HG02852 (cell line): ENCODE data around the gene ALG12.

Source experiments
- ATAC-seq: cut with Tn5 transposase; IDR thresholded peaks from one replicate; pipeline ENCODE4 v1.9.1; 2021; ENCODE audit warnings: mild to moderate bottlenecking, moderate library complexity; ENCODE audit not compliant: unreplicated experiment

The ALG12 gene

GRCh38 chr22:49894322-49895054 is 23.8 kb downstream of the ALG12 start:
- no peak for ATAC-seq

GRCh38 chr22:49893025-49893424 is 25.2 kb downstream of the ALG12 start:
- no peak for ATAC-seq

- no peak for ATAC-seq
Observed at GRCh38 chr22:49892226-49892899, 25.9 kb downstream of the ALG12 start.

- ATAC-seq = no peak
Observed at GRCh38 chr22:49889071-49889470, 29.2 kb downstream of the ALG12 start.

- no peak for ATAC-seq
Observed at GRCh38 chr22:49887702-49888101, 30.5 kb downstream of the ALG12 start.

GRCh38 chr22:49887064-49887451 is 31.2 kb downstream of the ALG12 start:
- no peak for ATAC-seq

GRCh38 chr22:49886346-49887063 is 31.7 kb downstream of the ALG12 start:
- ATAC-seq = no peak

- ATAC-seq = no peak
Observed at GRCh38 chr22:49885881-49886280, 32.4 kb downstream of the ALG12 start.

- ATAC-seq = no peak
Observed at GRCh38 chr22:49885281-49885680, 33.0 kb downstream of the ALG12 start.

GRCh38 chr22:49884503-49885260 is 33.6 kb downstream of the ALG12 start:
- no peak for ATAC-seq

- ATAC-seq = no peak
Observed at GRCh38 chr22:49884075-49884474, 34.2 kb downstream of the ALG12 start.

GRCh38 chr22:49883294-49883640 is 35.0 kb downstream of the ALG12 start:
- ATAC-seq = no peak

GRCh38 chr22:49882519-49883293 is 35.5 kb downstream of the ALG12 start:
- ATAC-seq = no peak

- no peak for ATAC-seq
Observed at GRCh38 chr22:49881856-49882255, 36.4 kb downstream of the ALG12 start.

GRCh38 chr22:49880281-49880680 is 38.0 kb downstream of the ALG12 start:
- no peak for ATAC-seq

- no peak for ATAC-seq
Observed at GRCh38 chr22:49879871-49880270, 38.4 kb downstream of the ALG12 start.

GRCh38 chr22:49878206-49878605 is 40.0 kb downstream of the ALG12 start:
- no peak for ATAC-seq

- no peak for ATAC-seq
Observed at GRCh38 chr22:49877642-49878041, 40.6 kb downstream of the ALG12 start.

- ATAC-seq = no peak
Observed at GRCh38 chr22:49873228-49873940, 44.9 kb downstream of the ALG12 start.

GRCh38 chr22:49872347-49872746 is 45.9 kb downstream of the ALG12 start:
- no peak for ATAC-seq
